ENCODE data around the gene HACD2. TPM values are rescaled to one million over a fixed set of nuclear protein-coding genes. Genes with fewer than 3 reads are reported as not detected.

Gene HACD2
- polyA plus RNA-seq, 1 of the 3 experiments (the other 2 are of a cell fraction), result 13.8 TPM

DNA sequence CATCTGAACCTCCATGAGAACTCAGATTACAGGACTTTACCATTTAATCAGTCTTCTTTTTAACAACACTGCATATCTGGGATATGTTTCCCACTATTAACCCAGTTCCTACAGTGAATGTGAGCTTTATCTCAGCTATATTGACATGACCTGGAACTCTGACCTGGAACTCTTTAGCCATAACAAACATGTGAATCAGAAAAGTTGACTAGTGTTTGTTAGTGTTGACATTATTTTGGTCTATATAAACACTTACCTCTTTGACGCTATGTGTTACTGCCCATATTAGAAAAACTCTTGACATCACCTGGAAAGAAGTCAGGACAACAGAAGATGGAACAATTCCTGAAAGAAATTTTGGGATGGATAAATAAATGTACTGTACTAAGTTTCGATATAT lies 56.7 kb downstream of the HACD2 start:
- Histone ChIP-seq H3K4me3 (ENCODE audit: low read depth in 2 of 2, low read length in 1 of 2) (no peak overlapping the region), H3F3A (replicated peaks; ENCODE audit: insufficient read depth) (no peaks in the 10 kb centered on the region), H4K20me1 (ENCODE audit: insufficient read depth) (no peaks in the 10 kb centered on the region), H3K4me2 (no peak overlapping the region), H3K9ac (no peak overlapping the region), H3K79me2 (ENCODE audit: insufficient read depth) (no peaks in the 10 kb centered on the region), H3K9me3 (no peaks in the 10 kb centered on the region), H3K36me3 (replicated peaks in 1 of 2; ENCODE audit: control insufficient read depth in 1 of 2, insufficient read depth in 2 of 2, low read length in 1 of 2) (peaks cover 6 to 11% of the 10 kb centered on the region in 2 experiments), H3K4me1 (ENCODE audit: control insufficient read depth in 1 of 2, insufficient read depth in 2 of 2, low read depth in 1 of 2, low read length in 1 of 2) (no peaks in the 10 kb centered on the region), H2AFZ (ENCODE audit: low read depth) (no peak overlapping the region), H3K27ac (ENCODE audit: low read depth in 2 of 2, low read length in 1 of 2) (no peak overlapping the region), H3K9me2 (no peaks in the 10 kb centered on the region), H3K27me3 (ENCODE audit: insufficient read depth) (no peaks in the 10 kb centered on the region)
- CTCF ChIA-PET, result interaction anchor here (0.6 to 1.5 kb wide), 3 partner anchors 20 to 108 kb away, joined by 3 to 4 read pairs (median 3); no protein-coding TSS in a partner anchor
- 95% methylated on average over 2 of the region's 2 CpGs for WGBS (ENCODE audit: low lambda C conversion rate)
- TF ChIP-seq RFX5 (IDR thresholded peaks at IDR 0.05; ENCODE audit: low read length), result no peak
- TF ChIP-seq PBX3 (IDR thresholded peaks at IDR 0.05), result no peak
- no peak for TF ChIP-seq SIN3A (IDR thresholded peaks at IDR 0.05; ENCODE audit: borderline replicate concordance, low read depth, low read length)
- no peak for TF ChIP-seq NFIC (IDR thresholded peaks at IDR 0.05; ENCODE audit: borderline replicate concordance)
- TF ChIP-seq EP300 (IDR thresholded peaks at IDR 0.05; ENCODE audit: borderline replicate concordance in 1 of 2, low read depth in 1 of 2, low read length in 1 of 2), result no peak
- no peak for TF ChIP-seq ELF1 (IDR thresholded peaks at IDR 0.05)
- no peak for TF ChIP-seq POLR2AphosphoS5 (IDR thresholded peaks at IDR 0.05; ENCODE audit: low read depth, low read length)
- TF ChIP-seq NRF1 (IDR thresholded peaks at IDR 0.05; ENCODE audit: low read depth, low read length), result no peak
- TF ChIP-seq TAF1 (IDR thresholded peaks at IDR 0.05; ENCODE audit: borderline replicate concordance, low read depth, low read length), result no peak
- no peak for TF ChIP-seq USF1 (IDR thresholded peaks at IDR 0.05; ENCODE audit: borderline replicate concordance, low read depth)
- POLR2A ChIA-PET, result no interaction called here
- DNase-seq, result no peak

DNA sequence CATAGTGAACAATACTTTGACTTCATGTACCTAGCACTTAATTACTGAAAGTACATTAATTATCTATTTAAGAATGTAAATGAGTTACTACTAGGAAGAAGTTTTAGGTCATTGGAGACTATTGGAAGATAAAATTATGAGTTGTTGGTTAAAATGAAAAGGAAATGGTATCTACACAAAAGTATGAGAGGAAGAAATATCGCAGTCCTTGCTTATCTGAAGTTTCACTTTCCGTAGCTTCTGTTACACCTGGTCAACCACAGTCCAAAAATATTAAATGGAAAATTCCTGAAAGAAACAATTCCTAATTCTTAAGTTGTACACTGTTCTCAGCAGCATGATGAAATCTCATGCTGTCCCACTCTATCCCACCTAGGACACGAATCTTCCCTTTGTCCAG lies 57.8 kb downstream of the HACD2 start:
- WGBS (ENCODE audit: low lambda C conversion rate), result 98% methylated on average over 3 of the region's 3 CpGs
- Histone ChIP-seq H3K9ac (no peak overlapping the region), H3K27ac (ENCODE audit: low read depth in 2 of 2, low read length in 1 of 2) (no peak overlapping the region), H3K4me3 (ENCODE audit: low read depth in 2 of 2, low read length in 1 of 2) (no peak overlapping the region), H3K27me3 (ENCODE audit: insufficient read depth) (no peaks in the 10 kb centered on the region), H3K79me2 (ENCODE audit: insufficient read depth) (no peaks in the 10 kb centered on the region), H3K4me2 (no peak overlapping the region), H4K20me1 (ENCODE audit: insufficient read depth) (no peaks in the 10 kb centered on the region), H3F3A (replicated peaks; ENCODE audit: insufficient read depth) (no peaks in the 10 kb centered on the region), H3K4me1 (ENCODE audit: control insufficient read depth in 1 of 2, insufficient read depth in 2 of 2, low read depth in 1 of 2, low read length in 1 of 2) (no peaks in the 10 kb centered on the region), H3K9me2 (no peaks in the 10 kb centered on the region), H2AFZ (ENCODE audit: low read depth) (no peak overlapping the region), H3K36me3 (replicated peaks in 1 of 2; ENCODE audit: control insufficient read depth in 1 of 2, insufficient read depth in 2 of 2, low read length in 1 of 2) (peaks cover 6 to 11% of the 10 kb centered on the region in 2 experiments), H3K9me3 (no peaks in the 10 kb centered on the region)
- DNase-seq, result no peak
- ChIA-PET POLR2A (no interaction called here), CTCF (interaction anchor here (0.9 to 1.4 kb wide), 3 partner anchors 10 to 32 kb away, joined by 4 to 7 read pairs (median 5); no protein-coding TSS in a partner anchor)
- TF ChIP-seq, protein P1, sequence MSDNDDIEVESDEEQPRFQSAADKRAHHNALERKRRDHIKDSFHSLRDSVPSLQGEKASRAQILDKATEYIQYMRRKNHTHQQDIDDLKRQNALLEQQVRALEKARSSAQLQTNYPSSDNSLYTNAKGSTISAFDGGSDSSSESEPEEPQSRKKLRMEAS (IDR thresholded peaks at IDR 0.05; ENCODE audit: low read depth), result no peak
- TF ChIP-seq, protein P2, sequence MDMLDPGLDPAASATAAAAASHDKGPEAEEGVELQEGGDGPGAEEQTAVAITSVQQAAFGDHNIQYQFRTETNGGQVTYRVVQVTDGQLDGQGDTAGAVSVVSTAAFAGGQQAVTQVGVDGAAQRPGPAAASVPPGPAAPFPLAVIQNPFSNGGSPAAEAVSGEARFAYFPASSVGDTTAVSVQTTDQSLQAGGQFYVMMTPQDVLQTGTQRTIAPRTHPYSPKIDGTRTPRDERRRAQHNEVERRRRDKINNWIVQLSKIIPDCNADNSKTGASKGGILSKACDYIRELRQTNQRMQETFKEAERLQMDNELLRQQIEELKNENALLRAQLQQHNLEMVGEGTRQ (IDR thresholded peaks at IDR 0.05; ENCODE audit: borderline replicate concordance, low read depth, low read length), result no peak
- TF ChIP-seq SIN3A (IDR thresholded peaks at IDR 0.05; ENCODE audit: borderline replicate concordance, low read depth, low read length) (no peak), RFX5 (IDR thresholded peaks at IDR 0.05; ENCODE audit: low read length) (no peak), EP300 (IDR thresholded peaks at IDR 0.05; ENCODE audit: borderline replicate concordance in 1 of 2, low read depth in 1 of 2, low read length in 1 of 2) (no peak), POLR2AphosphoS5 (IDR thresholded peaks at IDR 0.05; ENCODE audit: low read depth, low read length) (no peak), FOXM1 (IDR thresholded peaks at IDR 0.05; ENCODE audit: low read depth) (no peak), FOXJ3 (CRISPR knock-in tag; IDR thresholded peaks at IDR 0.05) (no peak), TCF12 (IDR thresholded peaks at IDR 0.05) (no peak), SMC3 (IDR thresholded peaks at IDR 0.05; ENCODE audit: low read depth, low read length) (no peak), PBX3 (IDR thresholded peaks at IDR 0.05) (no peak), CTCF (IDR thresholded peaks at IDR 0.05) (no peak), RAD21 (IDR thresholded peaks at IDR 0.05; ENCODE audit: low read length) (no peak), JUND (IDR thresholded peaks at IDR 0.05) (no peak), ELF1 (IDR thresholded peaks at IDR 0.05) (no peak), GABPA (IDR thresholded peaks at IDR 0.05; ENCODE audit: low read depth) (no peak)
- TF ChIP-seq, protein P3, sequence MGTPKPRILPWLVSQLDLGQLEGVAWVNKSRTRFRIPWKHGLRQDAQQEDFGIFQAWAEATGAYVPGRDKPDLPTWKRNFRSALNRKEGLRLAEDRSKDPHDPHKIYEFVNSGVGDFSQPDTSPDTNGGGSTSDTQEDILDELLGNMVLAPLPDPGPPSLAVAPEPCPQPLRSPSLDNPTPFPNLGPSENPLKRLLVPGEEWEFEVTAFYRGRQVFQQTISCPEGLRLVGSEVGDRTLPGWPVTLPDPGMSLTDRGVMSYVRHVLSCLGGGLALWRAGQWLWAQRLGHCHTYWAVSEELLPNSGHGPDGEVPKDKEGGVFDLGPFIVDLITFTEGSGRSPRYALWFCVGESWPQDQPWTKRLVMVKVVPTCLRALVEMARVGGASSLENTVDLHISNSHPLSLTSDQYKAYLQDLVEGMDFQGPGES (IDR thresholded peaks at IDR 0.05; ENCODE audit: low read depth, low read length), result no peak

Data from SK-N-SH (cell line).